ENCODE data around the gene CYTH1.
A peak's percentile ranks its signal among the peaks of the same experiment; 100 is the strongest.
"Not testable (repeated sequence)": the region's sequence is repeated elsewhere in the genome, so short reads cannot be mapped to it uniquely, and the experiment has no call there.

CYTH1 gene

DNA sequence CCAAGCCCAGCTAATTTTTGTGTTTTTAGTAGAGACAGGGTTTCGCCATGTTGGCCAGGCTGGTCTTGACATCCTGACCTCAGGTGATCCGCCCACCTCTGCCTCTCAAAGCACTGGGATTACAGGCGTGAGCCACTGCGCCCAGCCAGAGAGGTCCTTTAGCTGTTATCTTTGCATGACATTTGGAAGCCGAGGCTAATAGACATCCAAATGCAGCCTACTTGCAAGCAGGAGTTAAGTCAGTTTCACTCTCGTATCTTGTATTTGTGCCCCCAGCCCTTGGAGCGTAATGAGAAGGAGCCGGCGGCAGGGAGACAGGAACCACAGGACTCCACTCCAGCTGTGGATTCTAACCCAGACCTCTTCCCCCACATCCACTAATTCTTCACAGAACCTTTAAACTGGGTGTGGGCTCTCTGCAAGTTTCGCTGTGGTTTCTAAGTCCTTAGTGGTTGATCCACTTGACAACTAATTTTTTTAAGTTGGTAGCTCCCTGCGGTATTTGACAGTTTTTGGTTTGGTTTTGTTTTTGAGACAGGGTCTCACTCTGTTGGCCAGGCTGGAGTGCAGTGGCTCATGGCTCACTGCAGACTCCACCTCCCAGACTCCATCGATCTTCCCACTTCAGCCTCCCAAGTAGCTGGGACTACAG, 3.1 kb upstream of the CYTH1 start:
- DNase-seq, result no peak

DNA sequence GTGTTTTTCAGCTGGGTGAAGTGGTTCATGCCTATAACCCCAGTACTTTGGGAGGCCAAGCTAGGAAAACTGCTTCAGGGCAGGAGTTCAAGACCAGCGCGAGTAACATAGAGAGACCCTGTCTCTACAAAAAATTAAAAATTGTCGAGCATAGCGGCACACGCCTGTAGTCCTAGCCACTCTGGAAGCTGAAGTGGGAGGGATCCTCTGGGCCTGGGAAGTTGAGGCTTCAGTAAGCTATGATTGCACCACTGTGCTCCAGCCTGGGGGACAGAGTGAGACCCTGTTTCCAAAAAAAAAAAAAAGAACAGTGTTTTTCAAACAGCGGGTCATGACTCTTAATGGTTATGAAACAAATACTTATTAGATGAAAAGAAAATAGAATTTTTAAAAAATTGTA, 2.3 kb upstream of the CYTH1 start:
- no peak for DNase-seq

DNA sequence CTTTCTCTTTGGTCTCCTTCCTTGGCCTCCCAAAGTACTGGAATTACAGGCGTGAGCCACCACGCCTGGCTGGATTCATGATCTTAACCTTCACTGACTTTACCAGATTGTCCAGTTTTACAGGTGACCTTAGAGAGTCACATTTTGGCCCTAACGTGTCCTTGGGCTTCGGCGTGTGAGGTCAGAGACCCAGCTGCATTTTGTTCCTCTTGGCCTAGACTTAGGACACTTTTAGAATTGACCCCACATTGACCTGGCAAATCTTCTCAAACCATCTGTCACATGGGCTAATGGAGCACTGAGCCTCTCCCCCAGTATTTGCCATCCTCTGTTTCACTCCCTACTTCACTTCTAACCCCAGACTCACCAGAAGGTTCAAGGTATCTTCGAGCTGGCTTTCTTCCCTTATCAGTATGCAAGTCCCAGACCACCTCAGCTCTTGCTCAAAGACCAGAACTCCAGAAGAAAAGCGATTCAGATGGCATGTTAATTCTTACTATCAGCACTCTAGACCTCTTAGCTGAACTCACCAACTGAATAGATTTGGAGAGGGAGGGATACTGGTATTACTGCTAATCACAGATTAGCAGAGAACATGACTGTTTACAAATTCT, 1.7 kb upstream of the CYTH1 start:
- no peak for DNase-seq

DNA sequence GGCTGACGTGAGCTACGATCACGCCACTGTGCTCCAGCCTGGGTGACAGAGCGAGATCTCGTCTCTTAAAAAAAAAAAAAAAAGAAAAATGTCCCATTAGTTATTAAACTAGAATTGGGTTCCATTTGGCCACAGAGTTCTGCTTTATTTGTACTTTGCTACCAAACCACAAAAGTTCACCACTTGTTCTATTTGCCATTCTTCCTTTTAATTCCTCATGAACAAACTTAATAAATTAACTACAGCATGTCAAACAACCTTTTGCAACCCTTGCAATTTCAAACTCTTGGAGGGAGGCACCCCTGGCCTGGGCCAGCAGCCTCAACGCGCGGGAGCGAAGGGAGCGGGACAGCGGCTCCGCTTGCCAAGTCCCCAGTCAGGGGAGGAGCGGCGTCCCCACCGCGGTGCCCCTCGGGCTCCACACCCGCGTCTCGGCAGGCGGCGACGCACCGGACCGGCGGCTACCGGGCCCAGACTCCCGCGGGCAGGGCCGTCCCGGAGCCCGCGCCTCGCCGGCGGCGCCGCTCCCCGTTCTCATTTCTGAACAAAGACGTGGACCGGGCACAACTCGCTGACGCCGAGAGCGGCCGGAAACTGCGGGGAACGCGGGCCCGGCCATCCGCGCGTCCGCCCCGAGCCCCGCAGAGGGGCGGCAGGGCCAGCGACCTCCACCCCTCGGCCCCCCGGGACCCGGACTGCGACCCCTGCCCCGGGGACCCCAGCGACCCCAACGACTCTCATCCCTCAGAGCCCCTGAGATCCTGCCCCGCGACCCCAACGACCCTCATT, 775 bp downstream of the CYTH1 start:
- DNase-seq, result no peak

DNA sequence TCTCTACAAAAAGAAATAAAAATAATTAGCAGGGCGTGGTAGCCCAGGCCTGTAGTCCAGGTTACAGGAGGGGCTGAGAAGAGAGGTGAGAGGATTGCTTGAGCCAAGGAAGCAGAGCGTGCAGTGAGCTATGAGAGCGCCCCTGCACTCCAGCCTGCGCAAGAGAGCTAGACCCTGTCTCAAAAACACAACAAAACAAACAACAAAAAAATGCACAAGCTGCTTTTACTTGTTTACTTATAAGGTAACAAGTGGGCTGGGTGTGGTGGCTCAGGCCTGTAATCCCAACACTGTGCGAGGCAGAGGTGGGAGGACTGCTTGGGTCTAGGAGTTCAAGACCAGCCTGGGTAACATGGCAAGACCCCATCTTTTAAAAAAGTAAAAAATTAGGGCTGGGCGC, 1.7 kb downstream of the CYTH1 start:
- no peak for DNase-seq

DNA sequence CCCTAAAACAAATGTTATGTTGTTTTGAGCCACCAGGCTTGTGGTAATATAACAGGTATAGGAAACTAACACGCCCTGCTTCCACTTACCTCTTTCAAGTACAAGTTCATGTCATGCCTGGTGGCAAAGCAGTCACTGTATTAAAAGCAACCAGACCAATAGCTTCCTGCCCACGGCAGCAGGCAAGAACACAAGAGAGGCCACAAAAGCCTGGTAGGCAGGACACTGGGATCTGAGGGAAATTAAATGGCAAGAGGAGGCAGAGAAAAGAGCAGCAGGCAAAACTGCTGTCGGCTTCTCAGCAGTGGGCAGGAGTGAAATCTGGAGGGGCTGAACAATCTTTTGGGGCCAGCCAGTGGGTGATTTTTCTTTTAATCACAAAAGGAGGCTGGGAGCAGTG, 2.2 kb downstream of the CYTH1 start:
- peak in 1 of 2 experiments; percentile 40 for DNase-seq

DNA sequence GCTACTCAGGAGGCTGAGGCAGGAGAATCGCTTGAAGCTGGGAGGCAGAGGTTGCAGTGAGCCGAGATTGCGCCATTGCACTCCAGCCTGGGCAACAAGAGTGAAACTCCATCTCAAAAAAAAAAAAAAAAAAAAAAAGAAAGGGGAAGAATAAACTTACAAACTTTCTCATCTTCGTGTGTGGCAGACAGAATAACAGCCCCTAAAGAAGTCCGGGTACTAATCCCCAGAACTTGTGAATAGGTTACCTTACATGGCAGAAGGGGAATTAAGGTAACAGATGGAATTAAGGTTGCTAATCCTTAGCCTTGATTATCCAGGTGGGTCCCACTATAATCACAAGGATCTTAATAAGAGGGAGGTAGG, 2.8 kb downstream of the CYTH1 start:
- DNase-seq, result not testable (repeated sequence)

DNA sequence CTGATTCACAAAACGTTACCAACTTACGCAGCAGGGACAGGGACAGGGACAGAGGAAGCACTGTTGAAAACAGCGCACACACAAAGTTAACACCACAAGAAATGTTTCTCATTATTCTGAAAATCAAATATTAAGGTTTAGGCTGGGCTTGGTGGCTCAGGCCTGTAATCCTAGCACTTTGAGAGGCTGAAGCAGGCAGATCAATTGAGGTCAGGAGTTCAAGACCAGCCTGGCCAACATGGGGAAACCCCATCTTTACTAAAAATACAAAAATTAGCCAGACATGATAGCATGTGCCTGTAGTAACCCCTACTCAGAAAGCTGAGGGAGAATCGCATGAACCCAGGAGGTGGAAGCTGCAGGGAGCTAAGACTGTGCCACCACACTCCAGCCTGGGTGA, 4.2 kb downstream of the CYTH1 start:
- DNase-seq, result no peak

DNA sequence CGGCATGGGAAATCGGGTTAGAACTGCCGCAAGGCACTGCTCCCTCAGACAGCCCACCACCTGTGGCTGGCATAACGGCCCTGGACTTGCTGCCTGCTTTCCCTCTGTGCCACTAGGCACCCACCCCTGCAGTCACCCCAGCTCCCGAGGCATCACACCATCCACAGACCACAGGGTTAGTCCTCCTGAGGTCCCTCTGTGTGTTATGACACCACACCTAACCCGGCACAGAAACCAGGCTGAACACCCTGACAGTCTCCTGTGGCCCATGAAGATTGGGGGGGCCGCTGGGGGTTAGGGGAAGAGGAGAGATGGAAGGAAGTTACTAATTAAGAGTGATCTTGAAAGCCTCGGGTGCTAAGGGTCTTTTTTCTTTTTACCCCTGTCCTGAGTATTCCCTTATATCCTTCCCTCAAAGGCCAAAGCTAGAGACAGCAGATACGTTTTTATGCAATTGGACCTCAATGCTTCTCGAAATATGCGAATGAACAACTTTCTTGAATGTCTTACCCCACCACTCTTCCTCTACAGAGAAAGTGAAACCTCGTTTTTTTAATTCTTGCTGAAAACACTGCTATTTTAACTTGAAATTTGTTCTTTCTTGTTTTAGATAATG, 7.0 kb downstream of the CYTH1 start:
- peak; percentile 30 to 39 for DNase-seq

DNA sequence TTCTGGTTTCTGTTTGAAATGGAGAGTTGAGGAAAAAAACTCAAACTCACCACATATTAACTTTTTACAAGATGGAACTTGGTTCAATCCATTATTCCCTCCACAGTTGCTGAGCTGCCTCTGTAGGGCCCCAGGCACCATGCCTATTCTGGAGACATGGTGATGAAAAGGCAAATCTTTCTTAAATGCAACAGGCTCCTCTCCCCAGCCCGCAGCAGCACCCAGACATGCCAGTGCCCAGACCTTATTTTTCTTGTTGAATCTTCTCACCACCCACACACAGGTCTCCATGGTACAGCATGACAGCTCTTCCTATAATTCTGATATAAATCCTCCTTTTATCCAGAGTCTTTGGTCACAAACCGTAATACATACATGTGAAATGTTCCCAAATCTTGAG, 7.6 kb downstream of the CYTH1 start:
- no peak for DNase-seq

DNA sequence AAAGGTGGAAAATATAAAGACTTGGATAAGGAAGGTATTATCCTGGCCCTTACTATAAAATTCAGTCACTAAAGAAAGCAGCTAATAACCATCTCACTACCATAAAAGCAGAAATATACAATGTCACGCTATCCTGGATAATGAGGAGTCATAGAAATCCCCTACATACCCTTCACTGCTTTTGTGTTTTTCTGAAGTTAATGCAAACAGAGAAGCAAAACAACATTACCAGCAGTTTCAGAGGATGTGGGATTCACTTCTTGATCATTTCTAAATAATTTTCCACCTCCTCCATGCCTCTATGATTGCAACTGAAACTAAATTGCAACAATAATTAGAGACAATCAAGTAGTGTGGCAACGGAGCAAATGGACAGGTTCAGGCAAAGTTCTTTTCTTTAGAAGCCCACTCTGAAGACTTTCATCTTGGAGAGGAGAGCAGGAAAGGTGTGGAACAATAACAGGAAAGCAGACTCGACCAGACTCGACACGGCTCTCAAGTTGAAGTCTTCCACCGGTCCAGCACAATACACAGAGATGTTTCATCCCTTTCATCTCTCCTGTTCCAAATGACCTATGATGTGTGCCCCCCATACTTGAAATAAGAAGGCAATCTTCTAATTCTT, 10.2 kb downstream of the CYTH1 start:
- DNase-seq, result no peak

DNA sequence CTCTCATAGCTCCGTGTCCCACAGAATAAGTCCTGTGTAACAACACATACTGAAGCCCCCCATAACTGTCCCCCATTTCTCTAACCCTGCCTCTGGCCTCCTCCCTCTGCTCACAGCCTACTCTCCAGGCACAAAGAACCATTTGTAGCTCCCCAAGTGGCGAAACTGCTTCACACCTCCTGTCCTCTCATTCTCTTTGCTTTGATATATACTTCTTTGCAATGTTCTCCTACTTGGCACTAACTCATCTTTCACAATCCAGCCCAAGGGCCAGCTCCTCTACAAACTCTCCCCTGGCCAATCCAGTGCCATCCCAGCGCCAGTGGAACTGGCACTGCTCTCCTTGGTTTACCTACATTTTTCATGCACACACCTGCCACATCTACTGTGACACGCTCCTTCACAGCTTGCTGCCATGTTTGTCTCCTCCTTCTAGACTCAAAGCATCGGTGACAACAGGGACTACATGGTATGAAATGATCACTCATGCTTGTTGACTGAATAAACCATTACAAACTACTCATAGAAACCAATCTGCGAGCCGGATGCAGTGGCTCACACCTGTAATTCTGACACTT, 12.8 kb downstream of the CYTH1 start:
- DNase-seq, result no peak

DNA sequence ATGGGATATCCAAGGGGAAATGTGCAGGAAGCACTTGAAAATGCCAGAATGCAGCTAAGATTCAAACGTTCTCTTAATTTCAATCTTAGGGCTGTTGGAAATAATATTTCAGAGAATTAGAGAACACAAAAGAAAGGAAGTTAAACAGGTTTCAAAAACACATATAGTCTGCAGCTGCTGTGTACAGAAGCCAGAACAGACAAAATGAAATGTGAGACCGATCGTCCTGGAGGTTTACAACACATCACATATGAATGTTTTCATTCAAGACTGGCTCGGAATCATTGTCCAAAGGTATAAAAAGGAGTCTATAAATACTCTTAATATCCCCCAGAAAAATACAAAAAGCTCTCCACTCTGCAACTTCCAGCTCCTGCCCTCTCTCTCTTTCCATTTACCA, 14.3 kb downstream of the CYTH1 start:
- no peak for DNase-seq

DNA sequence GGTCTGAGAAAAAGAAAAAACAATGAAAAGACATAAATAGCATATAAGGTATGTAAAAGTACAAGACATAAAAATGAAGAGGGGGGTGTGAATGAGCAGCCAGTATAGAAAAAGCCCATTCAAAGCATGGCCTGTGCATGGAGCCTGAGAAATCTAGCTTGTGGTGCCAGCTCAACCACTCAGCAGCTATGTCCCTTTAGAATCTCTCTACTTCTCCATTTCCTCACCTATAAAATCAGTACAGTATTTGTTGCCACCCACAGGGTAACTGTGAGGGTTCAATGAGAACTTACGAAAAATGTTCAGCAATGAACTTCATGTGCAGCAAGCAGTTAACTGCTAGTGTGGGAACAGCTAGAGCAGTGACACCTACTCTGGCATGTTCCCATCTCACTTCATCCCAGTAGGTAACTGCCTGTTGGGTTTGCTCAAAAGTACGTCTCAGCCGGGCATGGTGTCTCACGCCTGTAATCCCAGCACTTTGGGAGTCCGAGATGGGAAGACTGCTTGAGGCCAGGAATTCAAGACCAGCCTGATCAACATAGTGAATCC, 15.3 kb downstream of the CYTH1 start:
- DNase-seq, result no peak

DNA sequence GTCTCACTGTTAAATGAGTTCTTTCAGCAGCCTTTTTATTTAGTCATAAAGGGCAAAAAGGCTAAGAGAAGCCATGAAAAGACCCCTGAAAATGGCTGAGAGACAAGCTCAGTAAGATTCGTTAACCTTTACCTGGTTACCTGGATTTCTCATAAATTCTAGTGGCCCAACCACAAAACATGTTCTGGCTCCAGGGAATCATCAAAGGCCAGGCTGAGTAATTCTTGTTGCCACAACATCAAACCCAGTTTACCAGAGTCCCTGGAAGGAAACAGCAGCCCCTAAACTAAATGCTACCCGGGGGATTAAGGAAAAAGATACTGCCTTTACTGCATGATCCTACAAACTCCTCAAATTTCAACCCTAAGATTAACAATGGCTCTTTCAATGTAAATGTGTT, 15.8 kb downstream of the CYTH1 start:
- no peak for DNase-seq

DNA sequence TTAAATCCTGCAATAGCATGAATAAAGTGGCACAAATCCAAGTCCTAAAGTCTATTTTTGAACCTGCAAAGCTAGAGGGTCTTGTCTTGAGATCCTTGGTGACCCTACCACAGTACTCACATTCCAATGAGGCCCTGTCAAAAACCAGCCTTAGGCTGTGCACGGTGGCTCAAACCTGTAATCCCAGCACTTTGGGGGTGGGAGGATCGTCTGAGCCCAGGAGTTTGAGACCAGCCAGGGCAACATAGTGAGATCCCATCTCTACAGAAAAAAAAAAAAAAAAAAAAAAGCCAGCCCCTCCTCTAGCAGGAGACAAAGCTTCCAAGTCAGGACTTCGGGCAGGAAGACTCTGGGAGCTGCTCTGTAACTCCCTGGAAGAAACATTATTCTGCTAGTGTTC, 16.3 kb downstream of the CYTH1 start:
- no peak for DNase-seq

DNA sequence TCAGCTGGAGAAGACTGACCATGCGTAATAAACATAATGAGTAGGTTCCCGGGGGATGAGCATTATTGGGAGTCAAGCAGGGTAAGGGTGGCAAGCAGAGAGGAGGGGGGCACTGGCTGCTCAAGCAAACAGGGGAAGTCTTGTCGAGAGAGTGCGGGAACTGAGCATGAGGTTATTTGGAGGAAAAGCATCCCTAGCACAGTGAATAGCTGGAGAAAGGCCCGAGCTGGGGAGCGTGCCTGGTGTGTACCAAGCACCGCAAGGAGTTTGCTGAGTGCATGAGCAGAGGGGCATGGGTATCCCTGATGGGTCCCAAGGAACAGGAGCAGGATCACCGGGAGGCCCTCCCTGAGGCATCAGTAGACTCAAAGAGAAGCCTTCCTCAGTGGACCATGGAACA, 17.2 kb downstream of the CYTH1 start:
- DNase-seq, result no peak

DNA sequence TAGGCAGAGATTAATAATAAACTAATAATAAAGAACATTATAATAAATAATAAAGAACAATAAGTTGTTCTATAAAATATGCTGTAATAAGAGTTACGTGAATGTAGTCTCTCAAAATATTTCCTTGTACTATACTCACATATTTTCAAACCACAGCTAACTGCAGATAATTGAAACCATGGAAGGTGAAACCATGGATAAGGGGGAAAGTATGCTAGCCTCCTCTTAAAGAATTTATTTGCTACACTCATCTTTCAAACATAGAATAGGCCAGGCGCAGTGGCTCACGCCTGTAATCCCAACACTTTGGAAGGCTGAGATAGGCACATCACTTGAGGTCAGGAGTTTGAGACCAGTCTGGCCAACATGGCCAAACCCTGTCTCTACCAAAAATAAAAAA, 18.5 kb downstream of the CYTH1 start:
- no peak for DNase-seq

DNA sequence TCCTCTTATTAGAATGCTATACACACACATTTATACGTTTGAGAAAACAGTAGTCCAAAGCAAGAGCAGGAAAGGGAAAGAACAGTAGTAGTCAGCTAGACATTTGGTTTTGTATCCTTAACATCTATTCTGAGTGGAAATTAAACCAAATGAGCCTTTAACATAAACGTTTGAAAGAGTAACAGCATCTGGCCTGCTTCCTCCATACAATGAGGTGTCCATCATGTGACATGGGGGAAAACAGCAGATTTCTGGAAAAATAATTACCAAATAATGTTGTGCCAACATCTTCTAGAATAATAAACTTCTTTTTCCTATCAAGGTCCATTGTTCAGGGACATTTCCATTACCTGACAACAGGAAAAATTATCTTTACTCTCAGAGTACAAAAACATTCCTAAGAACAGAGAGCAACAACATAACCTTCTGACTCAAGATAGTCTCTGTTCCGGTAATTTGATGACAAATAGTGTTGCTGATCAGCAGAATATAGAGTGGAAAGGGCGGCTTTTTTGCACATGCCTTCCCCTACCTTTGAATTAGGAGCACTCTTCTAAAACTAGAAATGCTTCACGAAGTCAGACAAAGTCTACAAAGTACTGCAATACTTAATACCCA, 20.2 kb downstream of the CYTH1 start:
- DNase-seq, result peak in 1 of 2 experiments; percentile 31

DNA sequence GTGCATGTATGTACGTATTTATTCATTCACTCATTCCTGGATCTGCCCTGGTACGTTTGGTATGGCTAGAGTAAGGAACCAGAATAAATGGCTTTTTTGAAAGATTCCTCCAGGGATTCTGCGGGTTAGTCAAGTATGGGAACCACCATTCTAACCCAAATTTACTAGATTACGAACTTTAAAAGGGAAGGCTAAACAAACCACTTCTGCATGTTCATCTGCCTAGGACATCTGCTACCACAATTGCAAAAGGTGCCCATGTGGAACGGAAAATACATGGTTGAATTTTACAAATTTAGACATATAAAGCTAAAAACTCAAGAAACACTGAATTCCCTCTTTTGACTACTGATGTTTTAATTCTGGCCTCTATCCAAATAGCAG, 22.1 kb downstream of the CYTH1 start:
- DNase-seq, result no peak

DNA sequence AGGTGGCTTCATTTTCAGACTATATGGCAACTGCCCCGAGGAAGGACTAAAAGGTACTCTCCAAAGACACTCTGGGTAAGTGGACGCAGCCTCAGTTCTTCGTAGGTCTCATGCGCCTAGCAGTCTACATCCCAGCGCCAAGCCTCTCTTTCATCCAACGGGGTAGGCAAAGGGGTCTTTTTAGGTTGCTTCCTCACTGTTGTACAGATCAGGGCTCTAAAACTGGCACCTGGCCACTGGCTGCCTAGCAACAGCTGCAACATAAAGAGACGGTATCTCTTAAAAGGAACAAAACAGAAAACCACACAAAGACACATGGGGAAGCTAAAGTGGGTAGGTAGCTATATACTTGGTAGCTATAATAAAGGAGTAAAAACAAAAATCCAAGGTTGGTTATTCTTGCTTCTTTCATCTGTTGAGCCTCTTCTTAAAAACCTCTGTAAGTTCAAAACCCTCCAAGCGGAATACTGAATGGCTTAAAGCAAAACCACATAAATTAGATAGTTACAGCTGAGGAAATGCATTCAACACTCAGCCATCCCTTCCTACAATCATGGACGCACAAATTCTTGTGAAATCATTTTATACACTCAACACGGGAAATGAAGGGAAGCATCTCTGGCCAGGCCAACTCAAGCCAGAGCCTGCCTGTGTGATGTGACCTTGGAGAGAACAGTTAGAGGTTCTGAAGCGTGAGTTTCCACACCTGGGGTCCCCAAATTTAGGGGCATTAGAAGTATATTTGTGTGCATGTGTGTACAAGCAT, 22.7 kb downstream of the CYTH1 start:
- DNase-seq, result peak; percentile 58

Data from activated CD4-positive, alpha-beta T cell treated with anti-CD3 and anti-CD28 coated beads, Interleukin-2, amount 50 U/mL, for 4 hours (primary cell).